Effector memory CD4-positive, alpha-beta T cell (primary cell): ENCODE data around the gene TRAM2.
"Not testable (repeated sequence)": the region's sequence is repeated elsewhere in the genome, so short reads cannot be mapped to it uniquely, and the experiment has no call there.

ENCODE experiments used
- DNase-seq, 3 donors: peaks; one replicate each; pipeline ENCODE4 v3.0.0-alpha.2; 2020
- H3K27ac ChIP-seq: 2 replicates; pipeline ENCODE4 v1.7.0; 2013; ENCODE audit warnings: mild to moderate bottlenecking, low read length, moderate library complexity; ENCODE audit not compliant: insufficient read depth, poor library complexity, severe bottlenecking
- H3K27me3 ChIP-seq: replicated peaks from 2 replicates; pipeline ENCODE4 v1.7.0; 2013; ENCODE audit warnings: mild to moderate bottlenecking, low read length; ENCODE audit not compliant: insufficient read depth, control insufficient read depth, poor library complexity, severe bottlenecking
- H3K36me3 ChIP-seq: 2 replicates; pipeline ENCODE4 v1.7.0; 2013; ENCODE audit warnings: mild to moderate bottlenecking, low read length, moderate library complexity; ENCODE audit not compliant: control insufficient read depth, insufficient read depth
- H3K4me1 ChIP-seq: 2 replicates; pipeline ENCODE4 v1.7.0; 2013; ENCODE audit warnings: low read length, mild to moderate bottlenecking; ENCODE audit not compliant: control insufficient read depth, insufficient read depth, poor library complexity, severe bottlenecking
- H3K4me3 ChIP-seq: 2 replicates; pipeline ENCODE4 v1.7.0; 2013; ENCODE audit warnings: low read length, low read depth, mild to moderate bottlenecking; ENCODE audit not compliant: insufficient read depth, poor library complexity, severe bottlenecking
- H3K9me3 ChIP-seq: 2 replicates; pipeline ENCODE4 v1.7.0; 2013; ENCODE audit warnings: mild to moderate bottlenecking, low read length, moderate library complexity; ENCODE audit not compliant: control insufficient read depth

TRAM2 gene

GRCh38 chr6:52475307-52475706 is 101.6 kb downstream of the TRAM2 start:
- DNase-seq, result no peak
- Histone ChIP-seq H3K36me3 (no peaks in the 10 kb centered on the region), H3K27me3 (no peaks in the 10 kb centered on the region), H3K27ac (no peak overlapping the region), H3K4me3 (no peak overlapping the region), H3K9me3 (no peaks in the 10 kb centered on the region), H3K4me1 (no peaks in the 10 kb centered on the region)

- Histone ChIP-seq H3K36me3 (no peaks in the 10 kb centered on the region), H3K9me3 (no peaks in the 10 kb centered on the region), H3K4me1 (no peaks in the 10 kb centered on the region), H3K4me3 (no peak overlapping the region), H3K27ac (no peak overlapping the region), H3K27me3 (no peaks in the 10 kb centered on the region)
- no peak for DNase-seq
Measured at GRCh38 chr6:52474173-52474572, 102.7 kb downstream of the TRAM2 start.

GRCh38 chr6:52461194-52461593 is 115.7 kb downstream of the TRAM2 start:
- not testable (repeated sequence) for H3K4me1 ChIP-seq, DNase-seq, H3K4me3 ChIP-seq, H3K9me3 ChIP-seq, H3K27ac ChIP-seq, H3K27me3 ChIP-seq, H3K36me3 ChIP-seq

GRCh38 chr6:52457096-52457495 is 119.8 kb downstream of the TRAM2 start:
- DNase-seq, result no peak
- no peaks in the 10 kb centered on the region for H3K9me3 ChIP-seq
- no peaks in the 10 kb centered on the region for H3K4me1 ChIP-seq
- no peaks in the 10 kb centered on the region for H3K36me3 ChIP-seq
- no peaks in the 10 kb centered on the region for H3K27me3 ChIP-seq
- no peak overlapping the region for H3K27ac ChIP-seq
- H3K4me3 ChIP-seq, result no peak overlapping the region

GRCh38 chr6:52454556-52454955 is 122.3 kb downstream of the TRAM2 start:
- Histone ChIP-seq H3K27ac (no peak overlapping the region), H3K27me3 (no peaks in the 10 kb centered on the region), H3K4me1 (no peaks in the 10 kb centered on the region), H3K9me3 (no peaks in the 10 kb centered on the region), H3K36me3 (no peaks in the 10 kb centered on the region), H3K4me3 (no peak overlapping the region)
- DNase-seq, result no peak
